Fibroblast of skin of right biceps (primary cell): ENCODE results near the gene CDK3.
A peak's percentile ranks its signal among the peaks of the same experiment; 100 is the strongest.
"Not testable (repeated sequence)": the region's sequence is repeated elsewhere in the genome, so short reads cannot be mapped to it uniquely, and the experiment has no call there.

Source experiments
- DNase-seq: peaks from one replicate; pipeline ENCODE4 v3.0.0-alpha.2; 2013

The CDK3 gene

GRCh38 chr17:76000755-76001521, at the start of gene CDK3:
TSS of gene CDK3 (plus strand) at chr17:76000855. CDS start at chr17:76001426, 571 bp downstream.
- no peak for DNase-seq

DNA sequence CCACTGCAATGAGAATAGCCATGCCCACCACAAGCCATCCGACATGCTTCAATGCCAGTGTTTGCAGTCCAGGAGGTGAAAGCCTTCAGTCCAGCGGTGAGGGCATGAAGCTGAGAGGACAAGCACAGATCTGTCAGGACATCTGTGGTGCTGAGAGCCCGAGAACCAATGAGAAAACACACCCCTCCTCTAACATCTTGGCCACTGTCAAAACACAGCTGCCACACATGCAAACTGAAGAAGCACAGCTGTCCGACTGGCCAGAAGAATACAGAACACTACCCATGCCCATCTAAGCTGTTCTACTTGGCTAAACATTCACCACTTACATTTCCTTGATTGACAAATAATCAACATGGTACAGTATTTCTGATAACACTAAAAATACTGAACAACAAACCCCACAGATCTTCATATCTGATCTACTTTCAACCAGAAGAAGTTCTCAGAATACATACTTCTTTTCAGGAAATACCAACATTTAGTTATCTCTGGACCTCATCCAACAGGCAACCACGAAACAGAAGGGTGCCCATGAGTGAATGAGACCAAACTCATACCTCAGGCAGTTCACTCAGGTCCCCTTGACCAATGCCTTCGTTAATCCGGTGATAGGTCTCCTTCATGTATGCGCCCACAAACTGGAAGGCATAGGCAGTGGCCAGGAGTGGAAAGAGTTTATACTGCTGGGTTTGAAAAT, 49.6 kb upstream of the CDK3 start:
- peak; percentile 23 for DNase-seq

DNA sequence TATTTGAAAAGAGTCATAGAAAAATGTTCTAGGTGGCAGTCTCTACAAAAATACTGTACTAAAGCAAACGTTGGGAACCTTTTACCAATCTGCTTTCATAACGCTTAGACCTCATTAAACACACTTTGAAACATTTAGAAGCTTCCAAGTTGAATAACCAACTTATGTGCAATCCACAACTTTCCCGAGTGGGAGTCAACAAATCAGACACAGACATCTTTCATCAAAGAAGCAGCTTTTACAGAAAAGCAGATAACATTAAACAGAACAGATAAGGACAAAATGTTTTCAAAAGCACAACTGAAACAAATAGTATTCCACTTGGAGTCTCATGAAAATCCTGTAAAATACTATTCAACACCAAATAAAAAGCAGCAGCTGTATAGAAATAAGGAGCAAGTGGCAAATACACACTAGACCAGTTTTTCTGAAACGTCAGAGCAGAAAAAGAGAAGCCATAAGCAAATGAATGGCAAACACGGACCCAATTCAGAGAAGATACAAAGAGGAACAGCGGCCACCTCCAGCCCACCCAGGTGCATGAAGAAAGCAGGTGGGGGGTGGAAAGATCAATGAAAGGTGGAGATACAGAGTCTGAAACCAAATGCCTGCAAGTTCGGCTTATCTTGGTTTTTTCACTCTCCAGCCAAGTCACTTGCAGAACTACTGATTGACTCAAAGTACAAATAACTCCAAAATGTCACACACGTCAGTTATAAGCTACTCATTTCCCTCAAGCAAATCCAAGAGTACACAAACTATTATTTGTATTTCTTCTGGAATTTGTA, 41.4 kb upstream of the CDK3 start:
- DNase-seq = no peak

DNA sequence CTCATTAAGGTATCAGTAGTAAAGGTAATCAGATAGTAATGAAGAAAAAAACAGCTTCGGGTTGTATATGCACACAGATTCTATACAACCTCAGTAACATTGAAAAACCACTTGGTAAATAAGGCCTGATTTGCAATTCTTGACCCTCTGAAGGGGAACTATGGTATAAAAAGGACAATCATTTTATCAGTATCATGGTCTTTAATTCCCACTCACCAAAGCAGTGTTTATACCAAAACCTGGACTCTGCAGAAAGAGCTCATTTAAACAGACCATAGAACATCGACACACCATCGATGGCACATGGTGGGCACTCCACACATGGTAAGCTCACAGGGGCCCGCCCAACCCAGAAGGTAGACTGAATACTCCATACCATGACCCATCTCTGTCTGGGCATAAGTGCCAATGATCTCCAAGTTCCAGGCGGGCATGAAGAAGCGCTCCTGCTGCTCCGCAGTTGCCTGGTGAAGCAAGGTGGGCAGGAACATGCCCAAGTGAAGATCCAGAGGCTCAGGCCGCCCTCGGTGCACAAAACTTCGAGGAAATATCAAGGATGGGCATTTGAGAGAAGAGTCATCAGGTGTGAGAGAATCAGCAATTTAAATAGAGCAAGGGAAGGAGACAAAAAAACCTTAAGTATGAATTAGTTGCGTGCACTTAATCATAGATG, 40.7 kb upstream of the CDK3 start:
- DNase-seq = no peak

DNA sequence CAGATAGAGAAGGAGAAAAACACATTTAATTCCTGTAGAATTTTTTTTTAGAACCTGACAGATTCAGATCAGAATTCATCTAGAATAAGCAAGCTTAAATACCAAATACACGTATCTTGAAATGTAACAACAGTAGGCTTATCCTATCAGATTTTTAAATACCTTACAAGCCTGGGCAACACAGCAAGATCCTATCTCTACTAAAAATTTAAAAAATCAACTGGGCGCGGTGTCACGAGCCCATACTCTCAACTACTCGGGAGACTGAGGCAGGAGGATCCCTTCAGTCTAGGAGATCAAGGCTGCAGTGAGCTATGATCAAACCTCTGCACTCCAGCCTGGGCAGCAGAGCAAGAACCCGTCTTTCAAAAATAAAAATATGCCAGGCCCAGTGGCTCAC, 35.2 kb upstream of the CDK3 start:
- DNase-seq = no peak

DNA sequence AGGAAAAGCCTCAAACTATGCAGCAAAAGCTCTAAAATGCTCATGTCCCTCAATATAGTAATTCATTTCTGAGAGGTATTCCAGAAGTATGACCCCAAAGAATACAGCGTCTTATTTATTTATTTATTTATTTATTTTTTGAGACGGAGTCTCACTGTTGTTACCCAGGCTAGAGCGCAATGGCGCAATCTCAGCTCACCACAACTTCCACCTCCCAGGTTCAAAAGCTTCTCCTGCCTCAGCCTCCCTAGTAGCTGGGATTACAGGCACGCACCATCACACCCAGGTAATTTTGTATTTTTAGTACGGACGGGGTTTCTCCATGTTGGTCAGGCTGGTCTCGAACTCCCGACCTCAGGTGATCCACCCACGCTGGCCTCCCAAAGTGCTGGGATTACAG, 31.6 kb upstream of the CDK3 start:
- not testable (repeated sequence) for DNase-seq

GRCh38 chr17:75970011-75970523, 30.6 kb upstream of the CDK3 start:
- peak; percentile 9 for DNase-seq

GRCh38 chr17:75970626-75971025, 30.0 kb upstream of the CDK3 start:
- DNase-seq = no peak

DNA sequence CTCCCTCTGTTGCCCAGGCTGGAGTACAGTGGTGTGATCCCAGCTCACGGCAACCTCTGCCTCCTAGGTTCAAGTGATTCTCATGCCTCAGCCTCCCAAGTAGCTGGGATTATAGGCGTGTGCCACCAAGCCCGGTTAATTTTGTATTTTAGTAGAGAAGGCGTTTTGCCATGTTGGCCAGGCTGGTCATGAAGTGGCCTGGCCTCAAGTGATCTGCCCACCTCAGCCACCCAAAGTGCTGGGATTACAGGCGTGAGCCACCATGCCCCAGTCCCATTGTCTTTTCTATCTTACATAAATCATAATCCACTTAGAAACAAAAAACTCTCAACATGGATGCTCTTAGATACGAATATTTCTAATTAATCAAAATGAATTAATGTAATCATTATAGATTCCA, 25.5 kb upstream of the CDK3 start:
- not testable (repeated sequence) for DNase-seq

GRCh38 chr17:75975757-75976174, 24.9 kb upstream of the CDK3 start:
- DNase-seq = no peak

- DNase-seq = no peak
Observed at GRCh38 chr17:75976175-75976848, 24.3 kb upstream of the CDK3 start.

- peak; percentile 98 for DNase-seq
Observed at GRCh38 chr17:75978938-75979704, 21.5 kb upstream of the CDK3 start, which contains the start of the genes ACOX1 and TEN1. TSS of gene ACOX1 (minus strand) at chr17:75979166. CDS start at chr17:75979073, 93 bp downstream. TSS of gene TEN1 (plus strand) at chr17:75979240. CDS start at chr17:75986193, 6,953 bp downstream.

GRCh38 chr17:75979705-75980187, 20.9 kb upstream of the CDK3 start:
- no peak for DNase-seq

DNA sequence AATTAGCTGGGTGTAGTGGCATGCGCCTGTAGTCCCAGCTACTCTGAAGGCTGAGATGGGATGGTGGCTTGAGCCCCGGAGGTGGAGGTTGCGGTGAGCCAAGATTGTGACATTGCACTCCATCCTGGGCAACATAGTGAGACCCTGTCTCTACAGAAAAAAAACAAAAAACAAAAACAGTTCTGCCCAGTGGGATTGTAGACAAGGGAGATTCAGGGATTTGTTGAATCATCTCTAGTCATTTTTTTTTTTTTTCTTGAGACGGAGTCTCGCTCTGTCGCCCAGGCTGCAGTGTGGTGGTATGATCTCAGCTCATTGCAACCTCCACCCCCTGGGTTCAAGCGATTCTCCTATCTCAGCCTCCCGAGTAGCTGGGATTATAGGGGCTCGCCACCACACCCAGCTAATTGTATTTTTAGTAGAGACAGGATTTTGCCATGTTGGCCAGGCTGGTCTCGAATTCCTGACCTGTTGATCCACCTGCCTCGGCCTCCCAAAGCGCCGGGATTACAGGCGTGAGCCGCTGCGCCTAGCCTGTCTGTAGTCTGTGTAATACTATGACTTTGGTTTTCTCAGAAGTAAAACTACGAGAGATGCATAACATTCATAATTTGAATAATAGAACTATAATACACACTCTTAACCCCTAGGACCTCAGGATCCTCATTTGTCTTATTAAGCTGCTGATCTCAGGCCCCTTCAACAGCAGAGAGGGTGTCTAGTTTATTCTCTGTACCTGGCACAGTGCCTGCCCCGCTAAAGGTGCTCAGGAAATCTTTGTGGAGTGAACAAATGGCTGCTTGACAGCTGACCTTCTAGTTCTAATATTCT, 20.3 kb upstream of the CDK3 start:
- peak; percentile 21 for DNase-seq

- DNase-seq = no peak
Observed at GRCh38 chr17:75981019-75981615, 19.5 kb upstream of the CDK3 start.

- DNase-seq = peak; percentile 10
Observed at GRCh38 chr17:75983501-75984181, 17.0 kb upstream of the CDK3 start.

DNA sequence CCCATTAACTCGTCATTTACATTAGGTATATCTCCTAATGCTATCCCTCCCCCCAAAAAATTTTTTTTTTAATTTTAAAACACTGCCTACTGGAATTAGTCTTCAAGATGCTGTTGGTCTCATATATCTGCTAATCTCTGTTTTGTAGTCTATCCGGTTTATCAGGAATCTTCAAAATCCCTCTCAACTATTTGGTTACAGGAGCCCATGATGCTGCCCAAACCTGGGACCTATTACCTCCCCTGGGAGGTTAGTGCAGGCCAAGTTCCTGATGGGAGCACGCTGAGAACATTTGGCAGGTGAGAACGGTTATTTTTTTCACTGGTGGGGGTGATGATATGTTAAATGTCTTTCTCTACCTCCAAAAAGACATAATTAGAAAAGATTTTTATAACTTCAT, 14.7 kb upstream of the CDK3 start:
- DNase-seq = no peak

- DNase-seq = no peak
Observed at GRCh38 chr17:75987041-75987440, 13.6 kb upstream of the CDK3 start.

DNA sequence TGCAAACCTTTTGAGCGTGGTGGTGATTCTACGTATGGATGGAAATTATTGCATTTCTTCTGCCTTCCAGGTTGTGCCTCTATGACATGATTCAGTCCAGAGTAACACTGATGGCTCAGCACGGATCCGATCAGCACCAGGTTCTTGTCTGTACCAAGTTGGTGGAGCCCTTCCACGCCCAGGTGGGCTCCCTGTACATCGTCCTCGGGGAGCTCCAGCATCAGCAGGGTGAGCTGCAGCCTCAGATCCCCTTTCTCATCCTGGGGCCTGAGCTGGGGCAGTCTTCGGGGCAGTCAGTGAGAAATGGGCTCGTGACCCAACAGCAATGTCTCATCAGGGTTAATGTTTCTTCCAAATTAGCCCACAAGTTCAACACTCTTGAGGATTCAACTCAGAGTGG, 9.3 kb upstream of the CDK3 start:
- no peak for DNase-seq
